Non-pigmented ciliary epithelial cell (primary cell): Measurements from ENCODE around the gene GPR141.

Experiments
- DNase-seq: peaks from one replicate; pipeline ENCODE4 v3.0.0-alpha.2; 2010; ENCODE audit warnings: low read depth

GPR141 gene

DNA sequence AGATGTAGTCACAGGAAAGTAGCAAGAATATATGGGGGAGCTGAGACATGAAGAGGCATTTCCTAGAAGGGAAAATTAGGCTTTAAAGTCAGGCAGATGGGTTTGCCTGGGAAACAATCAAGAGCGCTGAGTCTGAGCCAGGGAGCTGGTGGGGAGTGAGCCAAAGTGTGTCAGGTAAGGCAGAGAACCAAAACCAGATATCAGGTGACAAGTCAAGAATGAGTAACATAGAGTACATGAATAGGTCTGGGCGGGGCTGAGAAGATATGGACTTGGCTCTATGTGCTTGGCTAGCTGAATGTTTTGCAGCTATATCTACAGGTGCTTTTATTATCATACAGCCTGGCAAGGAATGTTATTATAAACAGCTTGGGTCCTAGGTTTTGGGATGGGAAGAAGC lies 49.3 kb downstream of the GPR141 start:
- no peak for DNase-seq

DNA sequence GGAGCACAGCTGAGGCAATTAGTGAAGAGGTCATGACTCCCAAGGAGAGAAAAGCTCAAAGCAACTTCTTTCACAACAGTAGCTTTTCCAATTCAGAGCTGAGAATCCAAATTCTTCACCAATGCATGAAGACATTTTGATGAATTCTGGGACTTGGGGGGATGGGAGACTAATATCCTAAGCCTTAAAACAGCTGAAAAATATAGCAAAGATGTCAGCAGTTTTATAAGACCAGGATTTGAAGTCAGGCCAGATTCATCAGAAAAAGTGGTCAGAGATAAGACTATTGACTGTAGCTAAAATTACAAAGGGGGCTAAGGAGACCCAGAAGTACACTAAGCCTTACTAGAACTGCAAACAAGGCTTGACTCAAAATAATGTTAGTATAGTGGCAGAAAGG lies 51.6 kb downstream of the GPR141 start:
- DNase-seq = no peak

DNA sequence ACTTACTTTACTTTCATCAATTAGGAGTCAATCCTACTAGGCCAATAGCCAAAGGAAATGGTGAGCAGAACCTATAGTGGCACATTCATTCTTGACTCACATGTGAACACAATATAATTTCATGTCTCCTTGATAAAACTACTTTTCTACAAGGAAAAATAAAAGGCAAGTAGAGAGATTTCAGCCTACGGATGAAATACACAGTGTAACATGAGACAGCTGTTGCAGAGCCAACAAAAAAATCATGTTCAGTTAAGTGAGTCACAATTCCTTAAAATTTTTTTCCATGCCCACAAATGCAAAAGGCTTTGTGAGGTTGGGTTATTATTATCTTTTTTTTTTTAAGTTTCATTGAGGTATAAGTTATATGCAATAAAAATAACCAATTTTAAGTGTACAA lies 54.8 kb downstream of the GPR141 start:
- no peak for DNase-seq

DNA sequence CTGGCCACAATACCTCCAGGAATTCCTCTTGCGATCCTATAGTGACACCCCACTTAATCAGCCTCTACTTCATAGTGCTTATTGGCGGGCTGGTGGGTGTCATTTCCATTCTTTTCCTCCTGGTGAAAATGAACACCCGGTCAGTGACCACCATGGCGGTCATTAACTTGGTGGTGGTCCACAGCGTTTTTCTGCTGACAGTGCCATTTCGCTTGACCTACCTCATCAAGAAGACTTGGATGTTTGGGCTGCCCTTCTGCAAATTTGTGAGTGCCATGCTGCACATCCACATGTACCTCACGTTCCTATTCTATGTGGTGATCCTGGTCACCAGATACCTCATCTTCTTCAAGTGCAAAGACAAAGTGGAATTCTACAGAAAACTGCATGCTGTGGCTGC lies 56.8 kb downstream of the GPR141 start:
- DNase-seq = no peak

DNA sequence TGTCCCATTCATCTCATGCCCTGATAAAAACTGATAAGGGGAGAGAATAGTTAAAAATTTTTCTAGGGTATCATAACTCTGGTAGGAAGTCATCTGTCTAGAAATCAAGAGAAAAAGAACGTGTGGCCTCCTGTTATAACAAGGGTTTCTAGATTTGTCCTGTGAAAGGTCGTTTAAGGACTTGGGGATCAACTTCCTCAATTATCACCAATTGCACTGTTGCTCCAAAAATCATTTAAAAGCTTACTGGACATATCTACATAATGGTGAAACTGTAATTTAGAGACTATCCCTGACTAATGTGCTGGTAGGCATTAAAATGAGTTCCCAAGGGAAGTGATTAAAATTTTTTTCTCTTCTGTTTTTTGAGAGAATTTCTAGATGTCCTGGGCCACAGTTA lies 58.2 kb downstream of the GPR141 start:
- DNase-seq = no peak

DNA sequence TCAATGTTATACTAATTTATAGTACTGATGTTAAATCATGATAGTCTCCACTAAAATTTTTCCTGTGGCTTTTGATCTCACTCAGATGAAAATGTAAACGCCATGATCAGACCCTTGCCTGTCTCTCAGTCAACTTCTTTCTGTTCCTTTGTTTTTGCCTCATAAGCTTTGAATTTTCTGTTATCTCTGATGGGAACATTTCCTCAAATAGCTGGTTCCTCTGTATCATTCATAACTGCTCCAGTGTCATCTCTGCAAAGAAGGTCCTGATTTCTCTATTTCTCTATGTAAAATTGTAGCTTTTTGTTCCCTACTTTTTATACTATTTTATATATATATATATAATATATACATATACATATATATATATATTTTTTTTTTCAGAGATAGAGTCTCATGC lies 67.5 kb downstream of the GPR141 start:
- DNase-seq = no peak

DNA sequence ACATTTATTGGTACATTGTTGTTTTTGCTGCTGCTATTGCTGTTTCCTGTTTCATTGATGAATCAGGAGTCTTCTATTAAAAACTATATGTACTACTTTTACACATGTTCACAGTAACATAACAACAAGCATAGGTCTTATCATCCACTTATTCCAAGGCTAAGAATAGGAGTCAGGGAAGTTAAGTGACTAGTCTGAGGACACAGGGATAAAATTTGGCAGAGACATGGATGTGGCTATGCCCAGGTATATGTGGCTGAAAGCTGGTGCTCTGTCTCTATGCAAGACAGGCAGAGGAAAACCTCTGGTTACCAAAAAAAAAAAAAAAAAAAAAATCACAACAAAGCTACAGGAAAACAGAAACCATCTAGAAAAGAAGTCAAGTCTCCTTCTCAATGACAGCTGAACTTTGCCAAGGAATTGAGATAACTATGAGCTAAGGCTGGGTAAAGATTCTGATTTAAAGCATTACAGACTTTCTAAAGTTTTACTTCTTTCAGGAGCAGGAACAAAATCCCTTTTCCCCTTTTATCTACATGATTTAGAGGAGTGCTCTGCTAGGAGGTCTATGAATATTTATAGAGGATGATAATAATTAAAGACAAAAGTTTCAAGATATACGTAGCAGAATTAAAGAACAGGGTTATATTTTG lies 70.0 kb downstream of the GPR141 start:
- DNase-seq = no peak

DNA sequence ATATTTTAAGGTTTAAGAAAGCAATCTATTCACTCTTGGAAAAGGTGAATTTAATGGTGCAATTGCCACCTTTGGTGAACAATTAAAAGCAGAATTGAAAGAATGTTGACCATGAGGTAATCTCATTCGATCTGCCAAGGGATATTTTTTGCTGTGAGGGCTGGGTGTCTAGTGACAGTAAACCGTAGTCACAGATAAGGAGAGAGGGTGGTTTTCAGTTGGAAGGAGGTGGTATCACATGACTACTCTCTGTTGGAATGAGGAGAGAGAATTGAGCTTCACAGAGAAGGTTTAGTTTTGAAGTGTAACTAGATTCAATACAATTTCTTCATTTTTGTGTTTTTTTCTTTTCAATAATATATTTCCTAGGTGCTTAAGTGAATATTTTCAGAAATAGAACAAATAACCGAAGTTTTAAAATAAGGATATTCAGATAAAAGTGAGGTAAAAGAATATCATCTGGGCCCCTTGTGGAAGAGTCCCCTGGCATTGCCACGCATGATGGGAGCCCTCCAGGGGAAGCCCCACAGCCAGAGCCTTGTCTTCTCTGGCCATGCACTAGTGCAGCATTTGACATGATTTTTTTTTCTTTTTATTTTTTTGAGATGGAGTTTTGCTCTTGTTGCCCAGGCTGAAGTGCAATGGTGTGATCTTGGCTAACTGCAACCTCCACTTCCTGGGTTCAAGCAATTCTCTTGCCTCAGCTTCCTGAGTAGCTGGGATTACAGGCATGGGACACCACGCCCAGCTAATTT lies 73.4 kb downstream of the GPR141 start:
- DNase-seq = no peak

DNA sequence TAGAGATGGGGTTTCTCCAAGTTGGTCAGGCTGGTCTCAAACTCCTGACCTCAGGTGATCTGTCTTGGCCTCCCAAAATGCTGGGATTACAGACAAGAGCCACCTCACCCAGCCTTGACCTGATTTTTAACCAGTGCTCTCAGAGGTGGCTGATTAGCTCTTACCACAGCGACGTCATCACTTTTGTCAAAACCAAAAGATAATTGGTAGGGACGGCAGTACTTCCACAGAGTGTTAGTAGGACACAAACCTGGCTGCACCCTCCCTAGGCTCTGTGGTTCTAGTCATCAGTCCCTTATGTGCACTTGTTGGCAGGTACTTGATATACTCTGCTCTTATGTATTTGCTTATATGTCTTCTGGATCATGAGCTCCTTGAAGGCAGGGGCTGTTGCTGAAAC lies 74.0 kb downstream of the GPR141 start:
- no peak for DNase-seq

DNA sequence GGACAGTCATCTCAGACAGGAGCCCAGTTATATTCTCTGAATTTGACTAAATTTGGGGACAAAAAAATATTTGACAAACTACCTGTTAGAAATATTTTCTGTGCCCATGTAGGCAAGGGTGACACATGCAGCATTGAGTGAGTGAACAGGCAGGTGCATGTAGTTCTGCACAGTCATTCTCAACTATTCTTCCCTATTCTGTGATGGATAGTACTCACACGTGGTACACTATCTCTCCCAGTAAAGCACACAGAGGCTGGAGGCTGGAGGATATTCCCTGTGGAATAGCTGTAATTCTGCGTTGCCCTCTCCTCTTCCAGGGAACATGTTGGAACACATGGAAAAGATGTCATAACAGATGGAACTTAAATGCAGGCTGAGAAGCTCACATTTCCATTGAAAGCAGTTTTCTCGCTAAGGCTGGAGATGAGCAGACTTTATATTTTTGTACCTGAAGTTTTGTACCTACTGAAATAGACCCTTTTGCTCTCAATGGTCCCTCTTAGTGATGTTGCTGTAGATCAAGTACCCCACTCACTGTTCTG lies 75.0 kb downstream of the GPR141 start:
- DNase-seq = no peak

DNA sequence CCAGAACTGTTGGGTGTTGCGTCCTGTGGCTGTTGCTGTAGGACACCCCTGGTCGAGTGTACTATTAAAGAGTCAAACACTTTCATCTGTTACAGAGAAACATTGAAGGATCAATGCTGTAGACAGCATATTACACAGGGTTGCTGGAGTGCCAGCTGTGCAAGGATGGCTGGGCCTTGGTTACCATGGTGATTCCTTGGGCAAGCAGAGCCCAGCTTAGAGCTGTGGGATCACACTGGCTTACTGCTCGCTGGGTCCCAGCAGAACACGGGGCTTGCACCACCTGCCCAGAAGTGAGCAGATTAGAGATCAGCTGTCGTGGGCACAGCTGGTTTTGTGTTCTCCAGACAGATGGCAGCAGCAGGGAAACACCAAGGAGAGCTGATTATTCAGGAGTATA lies 76.0 kb downstream of the GPR141 start:
- DNase-seq = no peak

DNA sequence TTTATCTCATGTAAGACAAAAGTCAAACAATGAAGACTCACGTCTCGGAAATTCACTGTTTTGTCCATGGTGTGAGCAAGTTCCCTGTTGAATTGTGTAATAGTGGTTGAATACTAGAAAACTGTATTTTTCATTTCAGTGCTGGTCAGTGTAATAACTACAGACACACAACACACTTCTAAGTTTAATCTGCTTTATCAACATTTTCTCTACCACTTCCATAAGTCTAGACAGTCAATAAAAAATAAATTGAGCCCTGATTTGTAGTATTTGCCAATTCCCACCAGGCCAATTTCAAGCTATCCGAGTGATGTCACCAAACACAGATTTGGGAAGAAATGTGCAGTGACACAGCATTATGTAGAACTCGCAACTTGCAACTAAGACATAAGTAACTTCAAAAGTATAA lies 81.9 kb downstream of the GPR141 start:
- DNase-seq = no peak

DNA sequence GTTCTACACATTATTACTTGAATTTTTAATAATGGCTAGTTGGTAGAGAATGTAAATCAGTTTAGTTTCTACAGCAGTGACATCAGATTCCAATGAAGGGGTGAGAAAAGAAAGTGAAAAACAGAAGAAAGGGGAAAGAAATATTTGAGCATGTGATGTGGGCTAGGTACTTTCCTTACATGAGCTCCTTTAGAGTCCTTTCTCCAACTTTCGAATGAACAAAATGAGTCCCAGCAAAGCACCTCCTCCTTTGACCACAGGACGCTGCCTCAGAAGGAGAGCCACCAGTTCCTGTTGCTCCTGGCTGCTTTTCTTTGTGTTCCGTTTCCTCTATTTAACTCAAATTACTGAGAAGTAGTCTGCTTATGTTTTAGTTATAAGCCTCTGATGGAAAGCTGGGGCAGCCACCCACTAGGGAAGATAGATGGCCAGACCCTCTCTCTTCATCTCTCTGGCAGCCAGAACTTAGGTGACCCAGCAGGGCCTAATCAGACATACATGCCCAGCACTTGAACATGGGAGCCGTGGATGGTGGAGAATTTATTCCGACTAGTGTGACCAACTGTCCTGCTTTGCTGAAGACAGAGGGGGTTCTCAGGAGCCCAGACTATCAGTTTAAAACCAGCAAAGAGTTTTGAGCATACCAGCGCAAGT lies 82.4 kb downstream of the GPR141 start:
- DNase-seq = no peak

DNA sequence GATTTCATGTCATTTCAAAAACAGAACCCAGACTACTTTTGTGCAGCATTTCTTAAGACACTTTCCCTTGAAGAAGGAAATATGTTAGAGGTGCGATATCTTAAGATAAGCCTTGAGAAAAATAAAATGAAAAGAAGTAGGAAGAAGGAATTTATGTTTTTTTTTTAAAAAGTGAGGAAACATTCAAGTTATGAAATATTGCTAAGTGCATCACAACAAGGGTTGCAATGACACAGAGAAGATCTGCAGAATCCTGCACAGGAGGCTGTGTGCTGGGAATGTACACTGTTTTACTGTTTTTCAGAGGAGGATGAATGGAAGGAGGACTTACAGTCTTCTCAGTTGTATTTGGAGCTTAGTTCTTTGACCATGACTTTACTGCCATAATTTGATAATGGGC lies 85.0 kb downstream of the GPR141 start:
- no peak for DNase-seq

DNA sequence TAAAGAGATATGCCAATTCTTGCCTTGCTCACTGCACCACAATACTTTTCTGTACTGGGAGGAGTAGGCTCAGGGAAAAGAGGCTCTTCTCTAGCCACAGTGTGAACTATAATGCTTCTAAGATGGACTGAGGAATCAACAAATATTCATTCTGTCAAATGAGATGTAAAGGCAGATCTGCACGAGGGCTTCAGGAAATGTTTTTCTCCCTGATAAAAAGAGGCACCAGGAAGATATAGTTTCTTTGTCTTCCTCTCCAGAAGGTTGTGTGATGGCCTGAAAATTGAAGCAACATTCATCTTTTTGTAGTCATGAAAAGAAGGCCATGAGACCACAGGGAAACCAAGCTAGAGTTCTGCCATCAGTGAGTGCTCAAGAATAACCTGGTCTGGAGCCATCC lies 85.7 kb downstream of the GPR141 start:
- DNase-seq = no peak

DNA sequence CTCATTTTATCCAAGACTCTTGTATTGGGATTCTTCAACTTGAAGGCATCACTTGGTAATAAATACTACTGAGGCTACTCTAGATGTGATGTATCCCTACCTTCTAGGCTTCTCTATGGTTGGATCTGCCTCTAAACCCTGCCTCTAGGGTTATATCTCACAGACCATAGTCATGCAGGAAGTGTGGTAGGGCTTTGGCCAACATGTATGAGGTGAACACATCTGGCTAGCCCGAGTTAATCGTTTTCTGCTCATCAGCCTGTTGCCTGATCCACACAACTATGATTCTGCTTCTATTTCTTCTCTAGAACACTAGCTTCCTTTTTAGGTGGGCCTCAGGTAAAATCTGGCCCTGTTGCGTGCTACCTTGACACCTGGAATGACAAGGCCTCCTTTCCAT lies 86.2 kb downstream of the GPR141 start:
- DNase-seq = no peak

DNA sequence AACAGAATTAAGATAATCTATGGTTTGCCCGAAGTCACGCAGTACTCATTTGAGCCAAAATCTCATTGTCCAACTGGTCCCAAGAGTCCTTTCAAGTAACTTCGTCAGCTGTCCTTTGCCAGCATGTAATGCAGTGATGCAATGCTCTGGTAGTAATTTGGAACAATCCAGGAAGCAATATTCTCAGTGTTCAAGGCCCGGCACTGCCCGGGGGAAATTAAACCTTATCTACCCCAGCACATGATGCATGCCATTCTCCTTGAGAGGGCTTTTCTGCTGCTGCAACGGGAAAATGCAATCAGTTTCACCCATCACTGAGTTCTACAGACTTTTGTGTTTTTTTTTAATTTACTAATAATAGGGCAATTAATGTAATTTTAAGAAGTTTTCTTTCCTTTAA lies 87.3 kb downstream of the GPR141 start:
- no peak for DNase-seq

DNA sequence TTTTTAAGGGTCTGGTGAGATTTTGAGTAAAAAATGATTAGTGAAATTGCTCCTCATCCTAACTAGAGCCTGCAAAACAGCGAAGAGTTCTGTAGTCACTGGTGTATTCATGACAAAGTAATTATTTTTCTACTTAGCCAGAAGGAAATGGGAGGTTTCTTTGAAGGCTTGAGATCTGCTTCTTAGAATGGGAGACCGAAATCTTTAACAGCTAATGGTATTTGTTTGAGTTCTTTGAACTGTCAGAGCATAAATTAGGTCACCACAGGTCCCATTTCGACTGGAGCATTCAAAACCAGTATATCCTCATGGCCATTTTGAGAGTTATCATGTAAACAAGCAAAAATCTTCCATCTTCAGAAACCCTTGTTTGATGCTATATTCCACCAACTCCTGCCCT lies 87.8 kb downstream of the GPR141 start:
- DNase-seq = no peak

DNA sequence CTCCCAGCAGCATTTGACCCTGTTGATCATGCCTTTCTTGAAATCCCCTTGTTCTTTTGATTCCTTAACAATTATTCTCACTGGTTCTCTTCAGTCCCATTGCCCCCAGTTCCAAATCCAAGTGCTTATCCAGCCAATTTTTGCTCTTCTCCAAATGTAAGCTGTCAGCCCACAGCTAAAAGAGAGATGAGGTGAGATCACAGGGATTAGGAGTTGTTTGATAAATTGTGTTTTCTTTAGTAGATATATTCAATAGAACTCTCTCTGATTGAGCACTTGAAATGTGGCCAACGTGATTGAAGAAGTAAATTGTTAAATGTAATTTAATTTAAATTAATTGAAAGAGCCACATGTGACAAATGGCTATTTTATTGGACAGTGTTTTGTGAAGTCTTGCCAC lies 88.2 kb downstream of the GPR141 start:
- DNase-seq = no peak

DNA sequence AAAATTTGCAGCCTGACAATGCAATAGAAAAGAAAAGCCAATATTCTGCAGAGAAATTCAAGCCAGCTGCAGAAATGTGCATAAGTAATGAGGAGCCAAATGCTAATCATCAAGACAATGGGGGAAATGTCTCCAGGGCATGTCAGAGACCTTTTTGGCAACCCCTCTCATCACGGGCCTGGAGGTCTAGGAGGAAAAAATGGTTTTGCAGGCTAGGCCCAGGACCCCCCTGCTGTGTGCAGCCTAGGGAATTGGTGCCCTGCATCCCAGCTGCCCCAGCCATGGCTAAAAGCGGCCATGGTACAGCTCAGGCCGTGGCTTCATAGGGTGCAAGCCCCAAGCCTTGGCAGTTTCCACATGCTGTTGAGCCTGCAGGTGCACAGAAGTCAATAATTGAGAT lies 92.4 kb downstream of the GPR141 start:
- no peak for DNase-seq

DNA sequence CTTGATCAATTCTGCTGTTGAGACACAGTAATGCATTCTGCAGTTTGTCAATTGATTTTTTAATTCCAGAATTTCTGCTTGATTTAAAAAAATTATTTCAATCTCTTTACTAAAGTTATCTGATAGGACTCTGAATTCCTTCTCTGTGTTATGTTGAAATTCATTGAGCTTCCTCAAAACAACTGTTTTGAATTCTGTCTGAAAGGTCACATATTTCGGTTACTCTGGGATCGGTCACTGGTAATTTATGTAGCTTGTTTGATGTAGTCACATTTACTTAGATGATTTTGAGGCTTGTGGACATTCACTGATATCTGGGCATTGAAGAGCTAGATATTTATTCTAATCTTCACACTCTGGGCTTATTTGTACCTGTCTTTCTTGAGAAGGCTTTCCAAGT lies 97.6 kb downstream of the GPR141 start:
- no peak for DNase-seq

DNA sequence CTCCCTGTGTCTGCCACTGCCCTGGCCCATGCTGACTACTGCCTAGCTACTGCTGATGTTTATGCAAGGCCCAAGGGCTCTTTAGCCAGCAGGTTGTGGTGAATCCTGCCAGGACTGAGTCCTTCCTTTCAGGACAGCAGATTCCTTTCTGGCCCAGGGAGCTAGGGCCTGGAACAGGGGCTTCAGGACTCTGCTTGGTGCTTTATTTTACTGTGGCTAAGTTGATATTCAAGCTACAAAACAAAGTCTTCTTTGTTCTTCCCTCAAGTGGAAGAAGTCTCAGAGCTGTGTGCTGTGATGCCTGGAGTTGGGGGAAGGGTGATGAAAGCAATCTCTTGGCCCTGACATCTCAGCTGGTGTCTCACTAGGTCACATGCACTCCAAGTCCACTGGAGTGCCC lies 98.6 kb downstream of the GPR141 start:
- no peak for DNase-seq

DNA sequence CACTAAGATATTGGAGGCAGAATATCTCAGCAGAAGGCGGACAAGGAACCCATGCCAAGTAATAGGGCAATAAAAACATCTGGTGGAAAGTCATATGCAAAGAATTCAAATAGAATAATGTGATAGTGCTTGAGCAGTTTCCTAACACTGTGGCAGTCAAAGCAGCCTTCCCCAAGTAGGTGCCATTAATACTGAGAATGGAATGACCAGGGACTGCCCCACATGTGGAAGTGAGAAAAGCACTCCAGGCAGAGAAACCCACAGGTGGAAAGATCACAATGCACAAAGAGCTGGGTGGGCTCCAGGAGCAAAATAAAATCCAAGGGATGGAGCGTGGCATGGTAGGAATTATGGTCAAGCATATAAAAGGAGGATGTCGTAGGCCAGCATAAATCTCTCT lies 100.4 kb downstream of the GPR141 start:
- no peak for DNase-seq
